ENCODE data around the gene CIC. TPM values are rescaled to one million over a fixed set of nuclear protein-coding genes. Genes with fewer than 3 reads are reported as not detected.

CIC gene
- total and polyA plus RNA-seq, 2 of the 13 experiments (the other 11 are each of a cell fraction or from before 2014, with no cell fraction given): 5.9 to 8.0 TPM

DNA sequence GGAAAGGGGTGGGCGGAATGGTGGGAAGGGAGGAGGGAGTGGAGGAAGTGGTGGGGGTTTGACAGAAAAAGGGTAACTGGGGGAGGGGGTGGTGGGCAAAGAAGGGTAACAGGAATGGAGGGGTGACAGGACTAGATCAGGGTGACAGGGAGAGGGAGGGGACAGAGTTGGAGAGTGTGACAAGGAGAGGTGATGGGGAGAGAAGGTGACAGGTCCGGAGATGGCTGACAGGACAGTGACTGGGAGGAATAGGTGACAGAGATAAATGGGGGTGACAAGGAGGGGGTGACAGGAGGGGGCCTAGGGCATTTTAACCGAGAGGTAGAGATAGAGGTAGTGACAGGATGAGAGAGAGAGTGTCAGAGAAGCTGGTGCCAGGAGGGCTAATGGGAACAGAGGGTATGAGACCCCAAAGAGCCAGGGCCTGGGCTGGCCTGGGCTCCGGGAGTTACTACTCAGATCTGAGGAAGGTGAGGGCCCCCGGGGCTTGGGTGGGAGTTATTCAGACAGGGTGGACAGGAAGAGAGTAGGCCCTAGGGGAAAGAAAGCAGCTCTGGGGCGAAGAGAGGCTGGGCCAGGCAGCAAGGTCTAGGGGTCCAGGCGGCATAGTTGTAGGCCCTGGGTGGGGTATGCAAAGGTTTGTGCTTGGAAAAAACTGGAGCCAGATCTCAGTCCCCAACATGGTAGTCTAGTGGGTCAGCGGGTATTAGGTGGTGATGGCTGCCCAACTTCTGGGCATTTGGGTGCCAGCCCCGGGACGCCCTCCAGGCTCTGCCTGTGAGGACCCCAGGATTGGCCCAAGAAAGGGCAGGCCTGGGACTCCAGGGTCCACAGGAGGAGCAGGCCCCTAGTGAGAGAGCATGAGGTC is 660 bp downstream of the CIC start (continued):
- TF ChIP-seq, protein P1, sequence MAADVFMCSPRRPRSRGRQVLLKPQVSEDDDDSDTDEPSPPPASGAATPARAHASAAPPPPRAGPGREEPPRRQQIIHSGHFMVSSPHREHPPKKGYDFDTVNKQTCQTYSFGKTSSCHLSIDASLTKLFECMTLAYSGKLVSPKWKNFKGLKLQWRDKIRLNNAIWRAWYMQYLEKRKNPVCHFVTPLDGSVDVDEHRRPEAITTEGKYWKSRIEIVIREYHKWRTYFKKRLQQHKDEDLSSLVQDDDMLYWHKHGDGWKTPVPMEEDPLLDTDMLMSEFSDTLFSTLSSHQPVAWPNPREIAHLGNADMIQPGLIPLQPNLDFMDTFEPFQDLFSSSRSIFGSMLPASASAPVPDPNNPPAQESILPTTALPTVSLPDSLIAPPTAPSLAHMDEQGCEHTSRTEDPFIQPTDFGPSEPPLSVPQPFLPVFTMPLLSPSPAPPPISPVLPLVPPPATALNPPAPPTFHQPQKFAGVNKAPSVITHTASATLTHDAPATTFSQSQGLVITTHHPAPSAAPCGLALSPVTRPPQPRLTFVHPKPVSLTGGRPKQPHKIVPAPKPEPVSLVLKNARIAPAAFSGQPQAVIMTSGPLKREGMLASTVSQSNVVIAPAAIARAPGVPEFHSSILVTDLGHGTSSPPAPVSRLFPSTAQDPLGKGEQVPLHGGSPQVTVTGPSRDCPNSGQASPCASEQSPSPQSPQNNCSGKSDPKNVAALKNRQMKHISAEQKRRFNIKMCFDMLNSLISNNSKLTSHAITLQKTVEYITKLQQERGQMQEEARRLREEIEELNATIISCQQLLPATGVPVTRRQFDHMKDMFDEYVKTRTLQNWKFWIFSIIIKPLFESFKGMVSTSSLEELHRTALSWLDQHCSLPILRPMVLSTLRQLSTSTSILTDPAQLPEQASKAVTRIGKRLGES (CRISPR knock-in tag; IDR thresholded peaks at IDR 0.05; ENCODE audit: borderline replicate concordance): no peak
- peak; percentile 27; the same call in 1 of the 2 replicates for TF ChIP-seq TGIF2 (CRISPR knock-in tag; IDR thresholded peaks at IDR 0.05)
- no peak for TF ChIP-seq ZNF292 (CRISPR knock-in tag; IDR thresholded peaks at IDR 0.05; ENCODE audit: borderline replicate concordance, low read depth)
- TF ChIP-seq SYNCRIP (IDR thresholded peaks at IDR 0.05; ENCODE audit: insufficient read depth, low read depth, low read length): no peak
- TF ChIP-seq ZNF20 (CRISPR knock-in tag; IDR thresholded peaks at IDR 0.05): 0 out of 2 replicates have a peak, but pooled peaks have one; percentile 36
- no peak for TF ChIP-seq KLF15 (CRISPR knock-in tag; IDR thresholded peaks at IDR 0.05; ENCODE audit: borderline replicate concordance)
- TF ChIP-seq, protein P2, sequence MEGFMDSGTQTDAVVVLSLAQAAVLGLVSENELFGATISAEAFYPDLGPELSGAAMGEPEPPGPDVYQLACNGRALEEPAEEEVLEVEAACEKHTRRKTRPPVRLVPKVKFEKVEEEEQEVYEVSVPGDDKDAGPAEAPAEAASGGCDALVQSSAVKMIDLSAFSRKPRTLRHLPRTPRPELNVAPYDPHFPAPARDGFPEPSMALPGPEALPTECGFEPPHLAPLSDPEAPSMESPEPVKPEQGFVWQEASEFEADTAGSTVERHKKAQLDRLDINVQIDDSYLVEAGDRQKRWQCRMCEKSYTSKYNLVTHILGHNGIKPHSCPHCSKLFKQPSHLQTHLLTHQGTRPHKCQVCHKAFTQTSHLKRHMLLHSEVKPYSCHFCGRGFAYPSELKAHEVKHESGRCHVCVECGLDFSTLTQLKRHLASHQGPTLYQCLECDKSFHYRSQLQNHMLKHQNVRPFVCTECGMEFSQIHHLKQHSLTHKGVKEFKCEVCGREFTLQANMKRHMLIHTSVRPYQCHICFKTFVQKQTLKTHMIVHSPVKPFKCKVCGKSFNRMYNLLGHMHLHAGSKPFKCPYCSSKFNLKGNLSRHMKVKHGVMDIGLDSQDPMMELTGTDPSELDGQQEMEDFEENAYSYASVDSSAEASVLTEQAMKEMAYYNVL (CRISPR knock-in tag; IDR thresholded peaks at IDR 0.05; ENCODE audit: borderline replicate concordance): no peak
- TF ChIP-seq FOSL2 (CRISPR knock-in tag; IDR thresholded peaks at IDR 0.05): no peak
- TF ChIP-seq ZNF790 (CRISPR knock-in tag; IDR thresholded peaks at IDR 0.05; ENCODE audit: borderline replicate concordance): no peak
- TF ChIP-seq, protein P3, sequence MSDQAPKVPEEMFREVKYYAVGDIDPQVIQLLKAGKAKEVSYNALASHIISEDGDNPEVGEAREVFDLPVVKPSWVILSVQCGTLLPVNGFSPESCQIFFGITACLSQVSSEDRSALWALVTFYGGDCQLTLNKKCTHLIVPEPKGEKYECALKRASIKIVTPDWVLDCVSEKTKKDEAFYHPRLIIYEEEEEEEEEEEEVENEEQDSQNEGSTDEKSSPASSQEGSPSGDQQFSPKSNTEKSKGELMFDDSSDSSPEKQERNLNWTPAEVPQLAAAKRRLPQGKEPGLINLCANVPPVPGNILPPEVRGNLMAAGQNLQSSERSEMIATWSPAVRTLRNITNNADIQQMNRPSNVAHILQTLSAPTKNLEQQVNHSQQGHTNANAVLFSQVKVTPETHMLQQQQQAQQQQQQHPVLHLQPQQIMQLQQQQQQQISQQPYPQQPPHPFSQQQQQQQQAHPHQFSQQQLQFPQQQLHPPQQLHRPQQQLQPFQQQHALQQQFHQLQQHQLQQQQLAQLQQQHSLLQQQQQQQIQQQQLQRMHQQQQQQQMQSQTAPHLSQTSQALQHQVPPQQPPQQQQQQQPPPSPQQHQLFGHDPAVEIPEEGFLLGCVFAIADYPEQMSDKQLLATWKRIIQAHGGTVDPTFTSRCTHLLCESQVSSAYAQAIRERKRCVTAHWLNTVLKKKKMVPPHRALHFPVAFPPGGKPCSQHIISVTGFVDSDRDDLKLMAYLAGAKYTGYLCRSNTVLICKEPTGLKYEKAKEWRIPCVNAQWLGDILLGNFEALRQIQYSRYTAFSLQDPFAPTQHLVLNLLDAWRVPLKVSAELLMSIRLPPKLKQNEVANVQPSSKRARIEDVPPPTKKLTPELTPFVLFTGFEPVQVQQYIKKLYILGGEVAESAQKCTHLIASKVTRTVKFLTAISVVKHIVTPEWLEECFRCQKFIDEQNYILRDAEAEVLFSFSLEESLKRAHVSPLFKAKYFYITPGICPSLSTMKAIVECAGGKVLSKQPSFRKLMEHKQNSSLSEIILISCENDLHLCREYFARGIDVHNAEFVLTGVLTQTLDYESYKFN (CRISPR knock-in tag; conservative IDR thresholded peaks at IDR 0.05): no peak
- no peak for TF ChIP-seq ZNF7 (CRISPR knock-in tag; IDR thresholded peaks at IDR 0.05)
- no peak for TF ChIP-seq SMYD3 (CRISPR knock-in tag; IDR thresholded peaks at IDR 0.05)
- no peak for TF ChIP-seq EZH2 (conservative IDR thresholded peaks at IDR 0.05; ENCODE audit: low read depth, low read length)
- TF ChIP-seq, protein P4, sequence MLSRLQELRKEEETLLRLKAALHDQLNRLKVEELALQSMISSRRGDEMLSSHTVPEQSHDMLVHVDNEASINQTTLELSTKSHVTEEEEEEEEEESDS (CRISPR knock-in tag; IDR thresholded peaks at IDR 0.05; ENCODE audit: borderline replicate concordance): no peak
- no peak for TF ChIP-seq ZNF792 (CRISPR knock-in tag; IDR thresholded peaks at IDR 0.05)
- 0 out of 4 replicates have a peak, but pooled peaks of 1 of the 2 experiments have one; percentile 10 for TF ChIP-seq KLF16 (CRISPR knock-in tag; IDR thresholded peaks at IDR 0.05)
- 0 out of 2 replicates have a peak, but pooled peaks have one; percentile 54 for TF ChIP-seq ZNF33B (CRISPR knock-in tag; IDR thresholded peaks at IDR 0.05)
- TF ChIP-seq ZBTB8A (CRISPR knock-in tag; IDR thresholded peaks at IDR 0.05; ENCODE audit: borderline replicate concordance, low read depth): no peak
- TF ChIP-seq THYN1 (CRISPR knock-in tag; IDR thresholded peaks at IDR 0.05; ENCODE audit: borderline replicate concordance, low read depth): no peak
- TF ChIP-seq ZNF737 (CRISPR knock-in tag; IDR thresholded peaks at IDR 0.05; ENCODE audit: borderline replicate concordance): no peak
